IMR-90 (cell line): ENCODE measurements around the gene NPSR1. TPM values are rescaled to one million over a fixed set of nuclear protein-coding genes. Genes with fewer than 3 reads are reported as not detected.

Experiments used
- ATAC-seq: fragments of 200-7000 bp; cut with Tn5 transposase; 2 replicates; pipeline ENCODE4 v1.9.1; 2020; ENCODE audit warnings: low read depth, mild to moderate bottlenecking, moderate library complexity
- BruUV-seq: library from RNA; stranded (reverse); fragments of 400-500 nt; replicated peaks from 2 replicates; lab custom pipeline; 2021; lab: Mats Ljungman, UMichigan
- CTCF ChIA-PET: fragments of 300-600 bp; formaldehyde crosslinking; extraction: SDS; loops from one replicate; lab custom pipeline; 2021; ENCODE audit warnings: antibody characterized with exemption; lab: Yijun Ruan, JAX
- POLR2A ChIA-PET: fragments of 300-600 bp; sonication (Branson Sonifier 250); formaldehyde crosslinking; loops from one replicate; lab custom pipeline; 2022; ENCODE audit warnings: antibody characterized with exemption; ENCODE audit not compliant: unreplicated experiment; lab: Charles Lee
- DNase-seq: peaks from one replicate; pipeline ENCODE4 v3.0.0; 2013
- H2AFZ ChIP-seq: replicated peaks from 2 replicates; pipeline ENCODE3; 2013; ENCODE audit warnings: low read length, mild to moderate bottlenecking; ENCODE audit not compliant: poor library complexity
- H2AK5ac ChIP-seq: 2 replicates; pipeline ENCODE4 v1.6.1; 2013; ENCODE audit warnings: low read depth, low read length, inconsistent platforms
- H2AK9ac ChIP-seq: replicated peaks from 2 replicates; pipeline ENCODE3; 2013; ENCODE audit warnings: mild to moderate bottlenecking, low read depth, low read length, moderate library complexity; ENCODE audit not compliant: poor library complexity
- H2BK120ac ChIP-seq: 2 replicates; pipeline ENCODE4 v1.6.1; 2013; ENCODE audit warnings: low read depth, low read length, inconsistent platforms
- H2BK15ac ChIP-seq: 3 replicates; pipeline ENCODE4 v1.6.1; 2013; ENCODE audit warnings: low read depth, low read length, inconsistent platforms
- H2BK20ac ChIP-seq: 2 replicates; pipeline ENCODE4 v1.6.1; 2013; ENCODE audit warnings: low read depth, mild to moderate bottlenecking, inconsistent platforms, low read length, moderate library complexity
- H2BK5ac ChIP-seq: 2 replicates; pipeline ENCODE4 v1.6.1; 2013; ENCODE audit warnings: mild to moderate bottlenecking, low read depth, low read length, inconsistent platforms; ENCODE audit not compliant: poor library complexity, severe bottlenecking
- H3K14ac ChIP-seq: replicated peaks from 2 replicates; pipeline ENCODE4 v1.6.1; 2013; ENCODE audit warnings: low read depth, low read length, inconsistent platforms
- H3K18ac ChIP-seq: 2 replicates; pipeline ENCODE4 v1.6.1; 2013; ENCODE audit warnings: low read depth, low read length, control low read depth
- H3K23ac ChIP-seq: 2 replicates; pipeline ENCODE4 v1.6.1; 2013; ENCODE audit warnings: low read depth, low read length, inconsistent platforms
- H3K27ac ChIP-seq: 2 replicates; pipeline ENCODE4 v1.5.1; 2013; ENCODE audit warnings: mild to moderate bottlenecking, control low read depth, low read length; ENCODE audit not compliant: insufficient read depth
- H3K27me3 ChIP-seq: 2 replicates; pipeline ENCODE4 v1.6.1; 2013; ENCODE audit warnings: low read length; ENCODE audit not compliant: control insufficient read depth, insufficient read depth
- H3K36me3 ChIP-seq: 2 replicates; pipeline ENCODE4 v1.6.1; 2013; ENCODE audit warnings: low read length, mixed read lengths; ENCODE audit not compliant: control insufficient read depth, insufficient read depth
- H3K4ac ChIP-seq: 2 replicates; pipeline ENCODE4 v1.6.1; 2013; ENCODE audit warnings: low read depth, low read length, inconsistent platforms
- H3K4me1 ChIP-seq: 2 replicates; pipeline ENCODE4 v1.6.1; 2013; ENCODE audit warnings: low read length, mixed read lengths; ENCODE audit not compliant: control insufficient read depth, insufficient read depth
- H3K4me2 ChIP-seq: 2 replicates; pipeline ENCODE4 v1.6.1; 2013; ENCODE audit warnings: low read depth, mild to moderate bottlenecking, control low read depth, low read length, moderate library complexity
- H3K4me3 ChIP-seq: 2 replicates; pipeline ENCODE4 v1.5.1; 2013; ENCODE audit warnings: low read depth, mild to moderate bottlenecking, control low read depth, low read length, moderate library complexity; ENCODE audit not compliant: insufficient read depth
- H3K56ac ChIP-seq: 2 replicates; pipeline ENCODE4 v1.6.1; 2013; ENCODE audit warnings: low read length, inconsistent platforms; ENCODE audit not compliant: insufficient read depth; ENCODE audit errors: extremely low read depth
- H3K79me1 ChIP-seq, 2 experiments: 2 replicates each; pipeline ENCODE4 v1.6.1; 2013; ENCODE audit warnings: low read length in 2 of 2, inconsistent platforms in 1 of 2, low read depth in 1 of 2
- H3K9ac ChIP-seq: 2 replicates; pipeline ENCODE4 v1.6.1; 2013; ENCODE audit warnings: low read depth, low read length, control low read depth
- H3K9me1 ChIP-seq: 2 replicates; pipeline ENCODE4 v1.6.1; 2013; ENCODE audit warnings: low read length, inconsistent platforms; ENCODE audit not compliant: insufficient read depth
- H3K9me3 ChIP-seq: 2 replicates; pipeline ENCODE4 v1.6.1; 2013; ENCODE audit warnings: low read length; ENCODE audit not compliant: control insufficient read depth, insufficient read depth
- H4K20me1 ChIP-seq: 2 replicates; pipeline ENCODE4 v1.6.1; 2013; ENCODE audit warnings: low read length, inconsistent platforms; ENCODE audit not compliant: insufficient read depth
- H4K5ac ChIP-seq: 2 replicates; pipeline ENCODE4 v1.6.1; 2013; ENCODE audit warnings: mild to moderate bottlenecking, low read depth, low read length, control low read depth
- H4K8ac ChIP-seq, 2 experiments: 2 replicates each; pipeline ENCODE4 v1.6.1; 2013; ENCODE audit warnings: low read depth in 2 of 2, low read length in 2 of 2, control low read depth in 1 of 2, inconsistent platforms in 1 of 2
- H4K91ac ChIP-seq: 2 replicates; pipeline ENCODE4 v1.6.1; 2013; ENCODE audit warnings: low read depth, low read length, inconsistent platforms; ENCODE audit not compliant: insufficient read depth
- BHLHE40 ChIP-seq: fragments of 150-350 bp; IDR thresholded peaks from 2 replicates; pipeline ENCODE4 v1.6.1; 2016; ENCODE audit warnings: mild to moderate bottlenecking, low read depth, low read length
- CEBPB ChIP-seq: IDR thresholded peaks from 2 replicates; pipeline ENCODE4 v1.6.1; 2012; ENCODE audit warnings: low read depth, low read length, improper control_type of control experiment
- CHD1 ChIP-seq: IDR thresholded peaks from 2 replicates; pipeline ENCODE4 v1.6.1; 2012; ENCODE audit warnings: low read depth, low read length, improper control_type of control experiment
- CTCF ChIP-seq: conservative IDR thresholded peaks from 2 replicates; pipeline ENCODE4 v1.5.1; 2012; ENCODE audit warnings: mild to moderate bottlenecking, low read depth, low read length, improper control_type of control experiment
- ELK1 ChIP-seq: fragments of 150-350 bp; IDR thresholded peaks from 2 replicates; pipeline ENCODE4 v1.6.1; 2016; ENCODE audit warnings: low read depth, mild to moderate bottlenecking, low read length, moderate library complexity, borderline replicate concordance
- FOS ChIP-seq: fragments of 150-350 bp; IDR thresholded peaks from 2 replicates; pipeline ENCODE4 v1.6.1; 2016; ENCODE audit warnings: low read depth, low read length
- MAFK ChIP-seq: IDR thresholded peaks from 2 replicates; pipeline ENCODE4 v1.6.1; 2012; ENCODE audit warnings: low read depth, low read length, improper control_type of control experiment
- MAZ ChIP-seq: IDR thresholded peaks from 2 replicates; pipeline ENCODE4 v1.6.1; 2012; ENCODE audit warnings: low read depth, mild to moderate bottlenecking, low read length, improper control_type of control experiment, moderate library complexity, borderline replicate concordance
- MXI1 ChIP-seq: IDR thresholded peaks from 2 replicates; pipeline ENCODE4 v1.6.1; 2012; ENCODE audit warnings: low read depth, mild to moderate bottlenecking, low read length, moderate library complexity, borderline replicate concordance
- NFE2L2 ChIP-seq: fragments of 150-350 bp; IDR thresholded peaks from 2 replicates; pipeline ENCODE4 v1.6.1; 2016; ENCODE audit warnings: low read depth, mild to moderate bottlenecking, low read length
- POLR2A ChIP-seq: IDR thresholded peaks from 2 replicates; pipeline ENCODE4 v1.6.1; 2012; ENCODE audit warnings: mild to moderate bottlenecking, low read depth, low read length
- RAD21 ChIP-seq: IDR thresholded peaks from 2 replicates; pipeline ENCODE4 v1.6.1; 2012; ENCODE audit warnings: low read length, improper control_type of control experiment
- RCOR1 ChIP-seq: IDR thresholded peaks from 2 replicates; pipeline ENCODE4 v1.6.1; 2012; ENCODE audit warnings: mild to moderate bottlenecking, low read length, improper control_type of control experiment; ENCODE audit not compliant: insufficient replicate concordance
- RFX5 ChIP-seq: IDR thresholded peaks from 2 replicates; pipeline ENCODE4 v1.8.0; 2012; ENCODE audit warnings: low read depth, mild to moderate bottlenecking, low read length, moderate library complexity
- SMC3 ChIP-seq: fragments of 150-350 bp; IDR thresholded peaks from 2 replicates; pipeline ENCODE4 v1.6.1; 2016; ENCODE audit warnings: low read depth, mild to moderate bottlenecking, antibody characterized with exemption, low read length, moderate library complexity
- USF2 ChIP-seq: fragments of 150-350 bp; IDR thresholded peaks from 2 replicates; pipeline ENCODE4 v1.6.1; 2017; ENCODE audit warnings: mild to moderate bottlenecking, antibody characterized with exemption, low read length, low read depth
- WGBS, 2 experiments: methylation state at CpG; one replicate each; pipeline versions ENCODE4 v1.1.5 to v1.1.7; 2013; ENCODE audit warnings: missing lambda C conversion rate in 2 of 2; ENCODE audit not compliant: insufficient read length in 1 of 2; ENCODE audit errors: extremely low coverage in 2 of 2; 5-methylcytosine and 5-hydroxymethylcytosine counted together
- dilution Hi-C: fragments of 300-500 bp; cut with HindIII; formaldehyde crosslinking; loops from one replicate; pipeline ENCODE4 v1.14.3; 2018; ENCODE audit warnings: low sequenced_read_pairs; ENCODE audit not compliant: unreplicated experiment
- in situ Hi-C: fragments of 300-500 bp; cut with MboI; formaldehyde crosslinking; loops from 3 replicates; pipeline ENCODE4 v1.14.3; 2019; ENCODE audit warnings: low sequenced_read_pairs, inconsistent platforms, mixed read lengths
- intact Hi-C: fragments of 100-400 bp; cut with micrococcal nuclease; formaldehyde crosslinking; loops from 2 replicates; pipeline ENCODE4 v1.10.0; 2022
- polyA plus RNA-seq, 3 experiments: library from polyadenylated mRNA; depleted of rRNA; stranded (reverse); fragments of >200 nt; gene quantifications; 2 replicates each; pipeline ENCODE4 v1.2.3, GENCODE V29; 2012; ENCODE audit warnings: low replicate concordance in 1 of 3
- total RNA-seq: library from RNA; depleted of rRNA; stranded (reverse); fragments of >200 nt; gene quantifications from 2 replicates; pipeline ENCODE4 v1.2.3, GENCODE V29; 2012

NPSR1 gene
- total and polyA plus RNA-seq, 2 of the 4 experiments (the other 2 are of a cell fraction), result not detected

GRCh38 chr7:34846976-34847375 is 189.0 kb downstream of the NPSR1 start:
- TF ChIP-seq RFX5 (no peak), SMC3 (no peak), POLR2A (no peak), MXI1 (no peak), ELK1 (no peak), CTCF (no peak), CEBPB (no peak), NFE2L2 (no peak), RAD21 (no peak), USF2 (no peak), CHD1 (no peak), MAZ (no peak), BHLHE40 (no peak), RCOR1 (no peak), FOS (no peak), MAFK (no peak)
- Histone ChIP-seq H3K9me1 (no peaks in the 10 kb centered on the region), H3K4me3 (no peak overlapping the region), H4K8ac (no peak overlapping the region), H2BK20ac (no peak overlapping the region), H2BK15ac (no peak overlapping the region), H3K9me3 (no peaks in the 10 kb centered on the region), H2AFZ (no peak overlapping the region), H4K91ac (no peak overlapping the region), H3K4me2 (no peak overlapping the region), H2AK5ac (no peak overlapping the region), H3K9ac (no peak overlapping the region), H3K27me3 (no peaks in the 10 kb centered on the region), H3K14ac (no peak overlapping the region), H4K20me1 (no peaks in the 10 kb centered on the region), H2AK9ac (no peak overlapping the region), H3K23ac (no peak overlapping the region), H2BK5ac (no peak overlapping the region), H4K5ac (no peak overlapping the region), H3K18ac (no peak overlapping the region), H2BK120ac (no peak overlapping the region), H3K27ac (no peak overlapping the region), H3K36me3 (no peaks in the 10 kb centered on the region), H3K4me1 (no peaks in the 10 kb centered on the region), H3K79me1 (no peaks in the 10 kb centered on the region), H3K56ac (no peak overlapping the region), H3K4ac (no peak overlapping the region)
- no peak for DNase-seq
- no TSS peak for BruUV-seq
- WGBS, 2 experiments, result 60 to 100% methylated on average over 1 of the region's 5 CpGs
- ATAC-seq, result no peak
- intact Hi-C loops, result no loop called here
- ChIA-PET POLR2A (no interaction called here), CTCF (no interaction called here)
- in situ Hi-C loops, result no loop called here
- dilution Hi-C loops, result no loop called here
